ENCODE data around the gene APEX2.
"Not testable (repeated sequence)": the region's sequence is repeated elsewhere in the genome, so short reads cannot be mapped to it uniquely, and the experiment has no call there.

DNA sequence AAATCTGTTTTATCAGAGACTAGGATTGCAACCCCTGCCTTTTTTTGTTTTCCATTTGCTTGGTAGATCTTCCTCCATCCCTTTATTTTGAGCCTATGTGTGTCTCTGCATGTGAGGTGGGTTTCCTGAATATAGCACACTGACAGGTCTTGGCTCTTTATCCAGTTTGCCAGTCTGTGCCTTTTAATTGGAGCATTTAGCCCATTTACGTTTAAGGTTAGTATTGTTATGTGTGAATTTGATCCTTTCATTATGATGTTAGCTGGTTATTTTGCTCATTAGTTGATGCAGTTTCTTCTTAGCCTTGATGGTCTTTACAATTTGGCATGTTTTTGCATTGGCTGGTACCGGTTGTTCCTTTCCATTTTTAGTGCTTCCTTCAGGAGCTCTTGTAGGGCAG lies 50.4 kb downstream of the APEX2 start:
- TF ChIP-seq CTCF (IDR thresholded peaks at IDR 0.05; ENCODE audit: borderline replicate concordance, extremely low read depth, low read length, poor library complexity, severe bottlenecking); EZH2 (IDR thresholded peaks at IDR 0.05; ENCODE audit: borderline replicate concordance, low read depth, low read length, severe bottlenecking): not testable (repeated sequence)

Measured in DND-41 (cell line).